Lower leg skin (tissue), 3 donors: ENCODE results near the gene THSD1.

ENCODE experiments used
- CTCF ChIP-seq, 3 donors: fragments of 450-650 bp; IDR thresholded peaks; one replicate each; pipeline ENCODE4 v1.5.1; 2016; ENCODE audit warnings: antibody characterized with exemption in 3 of 3, mild to moderate bottlenecking in 3 of 3, moderate library complexity in 2 of 3
- POLR2A ChIP-seq, 2 donors: fragments of 450-650 bp; IDR thresholded peaks; one replicate each; pipeline ENCODE4 v1.6.1; 2016 to 2017; ENCODE audit warnings: antibody characterized with exemption in 2 of 2, mild to moderate bottlenecking in 1 of 2, moderate library complexity in 1 of 2

- TF ChIP-seq CTCF (IDR thresholded peaks at IDR 0.05) (no peak), POLR2A (IDR thresholded peaks at IDR 0.05) (no peak)
Observed at GRCh38 chr13:52383366-52383765, 22.6 kb downstream of the THSD1 start.
